GM18511 (cell line): Measurements from ENCODE around the gene SDHAF3.
"Not testable (repeated sequence)": the region's sequence is repeated elsewhere in the genome, so short reads cannot be mapped to it uniquely, and the experiment has no call there.

ENCODE experiments used
- ATAC-seq: cut with Tn5 transposase; IDR thresholded peaks from one replicate; pipeline ENCODE4 v1.9.1; 2021; ENCODE audit warnings: mild to moderate bottlenecking, moderate library complexity; ENCODE audit not compliant: unreplicated experiment

Gene SDHAF3

DNA sequence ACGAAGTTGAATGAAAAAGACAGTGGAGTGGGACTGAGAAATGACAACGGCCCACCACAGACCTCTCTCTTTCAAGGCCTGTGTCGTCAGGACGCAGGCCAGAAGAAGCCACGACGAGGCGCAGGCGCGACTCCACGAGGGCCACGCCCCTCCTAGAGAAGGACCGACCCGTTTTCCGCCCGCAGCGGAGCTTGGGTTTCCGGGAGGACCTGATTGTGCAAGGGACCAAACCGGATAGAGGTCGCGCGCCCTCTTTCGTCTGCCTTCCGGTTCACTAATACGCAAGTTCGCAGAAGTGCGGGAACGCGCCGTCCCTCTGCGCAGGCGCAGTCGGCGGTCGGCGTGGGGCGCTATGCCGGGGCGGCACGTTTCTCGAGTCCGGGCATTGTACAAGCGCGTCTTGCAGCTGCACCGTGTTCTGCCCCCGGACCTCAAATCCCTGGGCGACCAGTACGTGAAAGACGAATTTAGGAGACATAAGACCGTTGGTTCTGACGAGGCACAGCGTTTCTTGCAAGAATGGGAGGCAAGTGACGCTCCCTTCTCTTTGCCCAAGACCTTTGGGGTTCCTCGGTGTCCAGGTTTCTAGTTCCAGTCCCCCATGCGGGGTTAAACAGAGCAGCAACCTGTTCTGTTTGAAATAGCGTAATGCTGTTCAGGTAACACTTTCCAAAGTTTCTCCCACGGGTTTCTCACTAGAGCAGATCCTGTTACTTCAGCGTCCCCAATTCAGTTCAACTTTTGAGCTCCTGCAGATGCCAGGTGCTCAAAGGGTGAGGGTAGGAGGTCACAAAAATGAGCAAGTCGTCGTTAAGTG, at the start of gene SDHAF3:
SDHAF3 (plus strand) TSS at position 327 of the 817 bp plus-strand sequence; CDS start at position 353, 26 bp downstream.
- ATAC-seq = peak; percentile 90

DNA sequence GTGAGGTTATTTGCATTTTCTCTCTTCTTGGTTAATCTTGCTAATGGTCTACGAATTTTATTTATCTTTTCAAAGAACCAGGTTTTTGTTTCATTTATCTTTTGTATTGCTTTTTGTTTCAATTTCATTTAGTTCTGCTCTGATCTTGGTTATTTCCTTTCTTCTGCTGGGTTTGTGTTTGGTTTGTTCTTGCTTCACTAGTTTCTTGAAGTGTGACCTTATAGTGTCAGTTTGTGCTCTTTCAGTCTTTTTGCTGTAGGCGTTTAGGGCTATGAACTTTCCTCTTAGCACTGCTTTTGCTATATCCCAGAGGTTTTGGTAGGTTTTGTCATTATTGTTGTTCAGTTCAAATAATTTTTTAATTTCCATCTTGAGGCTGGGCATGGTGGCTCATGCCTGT, 45.5 kb upstream of the SDHAF3 start:
- ATAC-seq = not testable (repeated sequence)

DNA sequence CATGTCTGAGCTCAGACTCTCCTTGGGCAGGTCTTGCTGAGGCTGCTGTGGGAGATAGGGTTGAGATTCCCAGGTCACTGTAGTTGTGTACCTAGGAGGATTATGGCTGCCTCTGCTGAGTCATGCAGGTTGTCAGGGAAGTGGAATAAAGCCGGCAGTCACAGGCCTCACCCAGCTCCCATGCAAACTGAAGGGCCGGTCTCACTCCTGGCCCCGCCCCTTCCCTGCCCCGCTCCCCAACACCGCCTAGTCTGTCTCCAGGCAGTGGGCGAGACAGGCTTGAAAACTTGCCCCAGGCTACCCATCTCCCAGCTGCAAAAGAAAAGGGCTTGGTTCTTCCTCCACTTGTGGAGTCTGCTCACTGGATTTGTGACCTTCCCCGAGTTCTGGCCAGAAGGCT, 41.6 kb upstream of the SDHAF3 start:
- ATAC-seq = no peak

DNA sequence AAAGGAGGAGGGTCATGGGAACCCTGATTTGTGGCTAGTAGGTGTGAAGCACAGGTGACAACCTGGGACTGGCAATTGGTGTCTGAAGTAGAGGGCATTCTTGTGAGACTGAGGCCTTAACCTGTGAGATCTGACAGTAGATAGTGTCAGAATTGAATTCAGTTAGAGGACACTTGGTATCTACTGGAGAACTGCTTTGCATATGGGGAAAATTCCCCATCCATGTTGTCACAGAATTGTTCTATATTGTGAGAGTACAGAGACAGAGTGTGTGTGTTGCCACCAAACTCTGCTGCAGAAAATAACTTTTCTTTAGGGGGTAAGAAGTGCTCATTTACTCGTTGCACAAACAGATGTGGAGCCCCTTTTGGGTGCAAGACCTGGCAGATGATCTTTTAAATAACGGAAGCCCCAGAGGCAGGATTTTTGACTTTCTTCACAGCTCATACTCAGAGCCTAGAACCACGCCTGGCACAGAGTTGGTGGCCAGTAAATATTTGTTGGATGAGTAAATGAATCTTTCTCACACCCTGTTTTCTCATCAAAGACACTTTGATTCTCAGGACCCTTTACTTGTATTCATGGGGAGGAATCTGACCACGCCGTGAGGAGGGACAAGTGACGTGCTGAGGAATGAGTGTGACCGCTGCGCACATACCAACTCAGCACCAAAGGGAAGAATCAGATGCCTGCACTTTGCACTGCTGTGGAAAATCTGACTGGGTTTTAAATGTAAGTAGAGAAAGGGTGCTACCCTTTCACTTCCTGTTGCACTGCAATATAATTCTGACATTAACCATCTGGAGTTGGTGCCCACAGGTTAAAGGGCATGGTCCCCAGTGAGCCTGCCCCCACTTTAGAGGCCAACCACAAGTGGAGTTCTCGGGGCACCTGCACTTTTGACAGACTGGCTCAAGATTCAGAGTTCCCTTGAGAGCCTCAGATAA, 39.2 kb upstream of the SDHAF3 start:
- peak; percentile 91 for ATAC-seq

DNA sequence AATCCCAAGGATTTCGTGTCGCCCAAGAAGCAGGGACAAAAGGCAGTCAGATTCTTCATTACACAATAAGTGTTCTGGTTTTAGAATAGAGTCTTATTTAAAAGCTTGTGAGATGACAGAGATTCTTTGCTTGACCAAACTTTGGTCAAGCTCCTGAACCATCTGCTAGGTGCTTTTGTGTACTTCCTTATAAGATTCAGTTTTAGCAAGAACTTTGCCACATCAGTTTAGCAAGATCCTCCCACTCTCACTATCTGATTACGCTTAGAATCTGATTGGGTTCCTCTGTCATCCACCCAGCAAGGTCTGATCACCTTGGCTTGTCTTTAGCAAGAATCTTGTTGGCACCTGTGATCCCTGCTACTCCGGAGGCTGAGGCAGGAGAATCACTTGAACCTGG, 38.2 kb upstream of the SDHAF3 start:
- no peak for ATAC-seq

DNA sequence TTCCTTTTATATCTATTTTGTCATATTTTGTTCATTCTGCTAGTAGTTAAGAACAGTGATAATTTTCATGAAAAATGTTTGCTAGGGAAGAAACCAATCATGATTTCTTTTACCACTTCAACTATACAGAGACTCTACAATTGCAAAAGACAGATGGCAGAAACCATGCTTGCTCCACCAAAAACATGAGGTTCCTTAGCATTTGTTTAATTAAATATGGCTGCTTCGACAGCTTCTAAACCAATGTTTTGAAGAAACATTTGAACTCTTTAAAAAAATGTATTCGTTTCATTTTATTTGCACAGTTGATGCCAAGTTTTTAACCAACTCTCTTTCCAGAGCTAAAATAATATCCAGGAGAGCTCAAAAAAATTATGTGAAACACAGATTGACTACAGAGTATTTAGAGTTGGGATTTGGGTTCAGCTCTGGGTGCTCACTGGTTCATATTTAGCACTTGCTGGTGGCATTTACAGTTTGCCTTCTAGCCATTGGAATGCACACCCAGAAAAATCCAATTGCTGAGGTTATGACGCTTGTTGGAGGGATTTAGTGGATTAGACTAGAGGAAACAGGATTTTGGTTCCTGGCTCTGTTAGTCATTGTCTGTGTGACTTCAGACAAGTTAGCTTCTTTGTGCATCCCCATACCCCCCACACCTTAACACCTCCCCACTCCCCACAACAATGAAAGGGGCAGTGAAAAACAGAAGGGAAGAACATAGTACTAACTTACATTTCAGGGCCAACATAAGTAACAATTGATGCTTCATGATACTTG, 35.8 kb upstream of the SDHAF3 start:
- no peak for ATAC-seq

DNA sequence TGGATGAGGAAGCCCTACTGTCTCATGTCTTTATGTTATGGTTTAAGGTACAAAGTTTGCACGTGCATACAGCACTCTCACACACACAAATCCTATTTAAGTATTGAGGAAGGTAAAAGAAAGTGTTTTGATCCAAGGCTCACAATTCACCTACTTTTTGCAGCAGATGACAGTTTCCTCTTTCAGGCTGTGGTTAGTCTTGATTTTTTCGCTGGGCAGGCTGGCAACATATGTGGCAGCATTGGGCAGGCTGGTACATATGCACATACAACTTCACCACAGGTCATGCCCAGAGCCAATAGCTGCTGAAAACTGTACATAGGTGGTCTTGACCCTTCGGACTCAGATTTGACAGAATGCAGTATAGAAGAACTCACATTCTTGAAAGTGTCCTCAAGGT, 29.1 kb upstream of the SDHAF3 start:
- no peak for ATAC-seq

DNA sequence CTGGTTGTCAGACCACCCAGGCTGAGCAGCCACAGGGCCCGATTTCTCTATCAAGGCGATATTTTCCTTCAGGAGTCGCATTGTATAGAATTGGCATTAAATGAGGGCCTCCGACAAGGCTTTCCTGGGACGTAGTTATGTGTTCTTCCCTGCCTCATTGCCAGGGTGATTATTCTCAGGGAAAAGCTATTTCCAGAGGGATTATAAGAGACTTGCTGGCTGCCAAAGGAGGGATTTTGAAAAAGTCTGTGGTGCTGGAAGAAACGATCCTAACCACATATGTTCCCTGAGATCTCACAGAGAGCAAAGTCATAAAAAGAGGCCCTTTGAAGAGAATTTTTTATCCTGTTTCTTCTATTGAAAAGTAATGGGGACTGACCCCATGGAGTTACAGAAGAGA, 27.7 kb upstream of the SDHAF3 start:
- no peak for ATAC-seq

DNA sequence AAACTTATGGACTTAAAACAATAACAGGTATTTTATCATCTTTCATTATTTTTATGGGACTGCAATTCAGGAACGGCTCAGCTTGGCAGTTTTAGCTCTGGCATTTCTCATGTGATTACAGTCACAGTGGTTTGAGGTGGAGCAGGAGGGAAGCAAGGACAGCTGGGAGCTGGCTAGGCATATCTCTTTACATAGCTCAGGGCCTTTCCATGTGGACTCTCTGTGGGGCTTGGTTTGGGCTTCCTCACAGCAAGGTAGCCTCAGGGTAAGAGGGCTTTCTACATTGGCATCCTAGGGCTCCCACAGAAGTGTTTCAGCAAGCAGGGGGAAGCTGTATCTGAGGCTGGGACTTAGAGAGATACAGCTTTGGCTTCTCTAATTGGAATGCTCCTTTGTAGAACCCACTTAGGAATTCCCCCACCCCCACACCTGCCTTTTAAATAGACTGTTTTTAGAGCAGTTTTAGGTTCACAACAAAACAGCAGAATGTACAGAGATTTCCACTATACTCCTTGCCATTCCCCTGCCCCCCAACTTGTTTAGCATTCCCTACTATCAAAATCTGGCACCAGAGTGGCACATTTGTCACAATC, 26.6 kb upstream of the SDHAF3 start:
- ATAC-seq = no peak

DNA sequence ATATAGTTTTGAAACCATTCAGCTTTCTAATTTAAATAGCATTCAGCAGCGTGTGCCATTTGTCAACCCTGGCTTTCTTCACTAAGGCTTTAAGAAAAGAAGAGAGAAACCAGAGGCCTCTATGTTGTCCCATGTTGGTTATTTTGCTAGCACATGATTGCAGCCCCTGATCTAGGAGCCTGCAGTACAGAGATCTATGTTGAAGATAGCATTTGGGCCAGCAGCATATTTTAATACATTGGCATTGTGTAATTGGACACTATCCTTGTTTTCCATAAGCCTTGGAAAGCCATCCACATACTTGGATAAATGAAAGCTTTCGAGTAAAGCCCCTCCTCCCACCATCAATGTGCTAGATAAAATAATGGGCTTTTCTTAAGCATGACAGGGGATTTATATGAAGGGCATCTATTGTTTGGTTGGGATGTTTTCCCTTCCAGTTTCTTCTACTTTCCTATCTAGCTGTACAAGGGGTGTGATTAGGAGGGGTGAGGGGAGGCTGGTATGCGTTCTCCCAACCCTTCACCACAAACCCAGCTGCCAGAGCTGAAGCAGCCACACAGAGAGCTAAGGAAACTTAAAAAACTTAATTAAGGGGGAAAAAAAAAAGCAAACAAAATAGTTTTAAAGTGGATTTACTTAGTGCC, 23.1 kb upstream of the SDHAF3 start:
- no peak for ATAC-seq

DNA sequence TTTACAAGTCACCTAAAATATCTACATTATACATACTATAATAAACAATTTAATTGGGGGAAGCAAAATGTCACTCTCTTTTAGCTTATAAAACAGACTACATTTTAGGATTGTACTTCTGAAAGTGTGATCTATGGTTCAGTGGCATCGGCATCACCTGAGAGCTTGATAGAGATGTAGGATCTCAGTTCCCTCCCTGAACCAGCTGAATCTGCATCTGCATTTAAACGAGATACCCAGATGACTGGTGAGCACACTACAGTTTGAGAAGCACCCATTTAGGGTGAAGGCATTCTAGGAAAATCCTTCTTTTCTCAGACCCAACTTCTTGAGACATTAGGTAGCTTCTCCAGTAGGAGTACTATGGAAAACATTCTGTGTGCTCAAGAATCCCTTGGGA, 21.5 kb upstream of the SDHAF3 start:
- ATAC-seq = no peak

DNA sequence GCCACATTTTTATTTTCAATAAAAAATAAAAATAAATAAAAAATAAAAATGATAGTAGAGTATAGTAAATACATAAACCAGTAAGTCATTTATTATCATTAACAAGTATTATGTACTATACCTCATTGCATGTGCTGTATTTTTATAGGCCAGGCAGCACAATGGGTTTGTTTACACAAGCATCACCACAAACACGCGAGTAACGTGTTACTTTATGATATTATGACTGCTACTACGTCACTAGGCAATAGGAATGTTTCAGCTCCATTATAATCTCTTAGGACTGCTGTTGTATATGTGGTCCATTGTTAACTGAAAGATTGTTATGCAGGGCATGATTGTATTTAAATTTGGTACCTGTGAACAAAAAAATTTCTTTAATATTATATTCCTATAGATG, 20.8 kb upstream of the SDHAF3 start:
- no peak for ATAC-seq

DNA sequence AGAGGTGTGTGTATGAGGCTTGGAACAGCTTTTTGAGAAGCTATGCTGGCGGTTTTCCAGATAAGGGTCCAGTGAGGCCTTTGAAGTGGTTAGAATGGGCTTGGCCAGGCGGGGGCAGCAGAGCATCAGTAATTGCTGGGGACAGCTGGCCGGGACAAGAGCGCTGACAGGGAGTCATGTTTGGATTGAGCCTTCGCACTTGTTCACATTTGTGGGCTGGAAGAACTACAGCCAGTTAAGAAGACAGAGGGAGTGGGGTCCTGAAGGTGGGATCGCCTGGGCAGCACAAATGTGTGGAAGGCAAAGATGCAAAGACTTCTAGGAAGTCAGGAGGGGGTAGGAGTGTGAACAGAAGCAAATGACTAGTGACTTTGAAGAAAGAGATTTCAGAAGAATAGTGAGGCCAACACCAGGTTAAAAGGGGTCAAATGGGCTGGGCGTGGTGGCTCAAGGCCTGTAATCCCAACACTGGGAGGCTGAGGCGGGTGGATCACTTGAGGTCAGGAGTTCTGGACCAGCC, 12.7 kb upstream of the SDHAF3 start:
- ATAC-seq = peak; percentile 98

DNA sequence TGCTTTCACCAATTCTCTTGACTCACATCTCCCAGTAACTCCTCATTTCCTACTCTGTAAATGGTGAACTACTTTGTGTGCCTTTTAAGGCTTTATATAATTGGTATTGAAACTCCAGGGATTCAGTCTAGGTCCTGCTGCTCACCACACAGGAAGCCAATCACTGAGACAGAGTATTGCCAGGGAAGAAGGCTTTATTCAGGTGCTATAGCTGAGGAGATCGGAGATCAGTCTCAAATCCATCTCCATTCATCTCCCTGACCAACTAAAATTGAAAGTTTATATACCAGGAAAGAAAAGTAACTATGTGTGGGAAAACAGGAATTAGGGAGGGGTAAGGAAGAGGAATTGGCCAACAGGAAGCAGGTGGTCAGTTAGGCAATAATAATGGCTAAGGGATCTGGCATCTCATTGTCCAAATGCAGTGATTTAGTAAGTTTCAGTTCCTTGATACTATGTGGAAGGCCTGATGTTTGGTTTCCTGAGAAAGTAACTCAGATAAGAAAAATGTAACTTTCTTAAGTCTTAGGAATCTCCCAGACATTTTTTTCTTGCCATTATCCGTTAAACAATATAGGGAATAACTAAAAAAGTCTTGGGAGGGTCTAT, 10.2 kb upstream of the SDHAF3 start:
- no peak for ATAC-seq

DNA sequence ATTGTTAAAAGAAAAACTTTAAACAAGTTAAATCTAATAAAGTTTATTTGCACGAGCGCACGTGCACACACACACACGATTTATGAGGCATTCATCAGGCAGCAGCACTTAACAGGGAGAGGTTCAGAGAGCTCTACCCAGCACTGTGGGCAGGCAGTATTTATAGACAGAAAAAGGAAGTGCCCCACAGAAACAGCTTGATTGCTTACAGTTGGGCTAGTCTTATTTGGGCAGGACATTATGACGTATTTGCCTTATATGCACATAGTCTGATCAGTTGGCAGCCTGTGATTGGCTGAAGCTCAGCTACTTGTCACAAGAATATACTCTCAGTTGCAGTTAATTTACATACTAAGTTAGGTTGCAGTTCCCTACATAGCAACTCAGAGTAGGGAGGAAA, 1.2 kb upstream of the SDHAF3 start:
- ATAC-seq = no peak

DNA sequence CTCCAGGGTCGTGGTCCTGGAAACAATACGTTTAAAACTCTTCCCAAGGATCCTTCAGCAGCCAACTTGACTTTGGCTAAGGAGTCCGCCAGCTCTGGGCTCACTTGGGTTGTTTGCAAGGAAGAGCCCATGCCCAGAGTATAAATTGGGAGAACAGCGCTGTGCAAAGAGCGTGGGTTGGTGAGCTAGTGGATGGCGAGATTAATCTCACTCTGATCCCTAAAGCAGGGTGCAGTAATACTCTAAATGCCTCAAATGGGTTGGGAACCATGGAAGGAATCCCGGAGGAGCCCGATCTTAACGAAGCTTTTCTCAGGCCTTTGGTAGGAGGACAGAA, 495 bp upstream of the SDHAF3 start:
- ATAC-seq = peak; percentile 0

DNA sequence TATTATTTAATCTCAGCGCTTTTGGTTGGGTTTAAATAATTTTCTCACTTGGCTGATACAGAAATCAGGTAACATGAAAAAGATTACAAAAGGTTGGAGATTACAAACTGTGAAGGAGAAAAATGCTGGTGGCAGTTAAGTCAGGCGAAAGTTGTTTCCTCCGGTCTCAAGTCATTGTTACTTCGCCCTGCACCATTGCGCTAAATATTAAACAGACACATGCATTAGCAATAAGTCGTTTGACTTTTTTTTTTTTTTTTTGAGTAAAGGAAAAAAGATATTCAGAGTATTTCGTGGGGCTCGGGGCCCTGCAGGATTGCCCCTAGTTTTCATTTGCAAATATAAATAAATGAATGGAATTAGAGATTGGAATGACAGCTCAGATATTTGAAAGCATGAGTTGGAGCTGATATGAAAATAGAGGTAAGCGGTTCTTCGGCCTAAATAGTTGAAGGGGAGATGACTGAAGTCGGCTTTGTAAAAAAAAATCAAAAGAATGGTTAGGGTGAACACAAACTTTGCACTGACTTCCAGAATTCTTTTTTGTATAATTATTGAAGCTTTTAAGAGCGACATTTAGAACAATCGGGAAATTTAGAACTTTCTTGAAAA, 914 bp downstream of the SDHAF3 start:
- no peak for ATAC-seq

DNA sequence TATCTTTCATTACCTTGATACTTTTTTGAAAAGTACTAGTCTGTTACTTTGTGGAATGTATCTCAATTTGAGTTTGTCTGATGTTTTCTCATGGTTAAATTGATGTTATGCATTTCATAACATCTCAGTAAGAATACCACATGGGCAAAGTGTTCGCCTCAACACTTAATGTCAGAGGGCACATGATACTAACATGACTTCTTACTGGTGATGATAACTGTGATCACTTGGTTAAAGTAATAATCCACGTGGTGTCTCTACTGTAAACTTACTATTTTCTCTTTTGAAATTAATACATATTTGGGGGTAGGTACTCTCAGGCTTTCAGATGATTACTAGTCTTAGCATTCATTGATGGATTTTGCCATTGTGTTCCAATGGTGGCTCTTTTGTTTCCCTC, 2.2 kb downstream of the SDHAF3 start:
- ATAC-seq = no peak

DNA sequence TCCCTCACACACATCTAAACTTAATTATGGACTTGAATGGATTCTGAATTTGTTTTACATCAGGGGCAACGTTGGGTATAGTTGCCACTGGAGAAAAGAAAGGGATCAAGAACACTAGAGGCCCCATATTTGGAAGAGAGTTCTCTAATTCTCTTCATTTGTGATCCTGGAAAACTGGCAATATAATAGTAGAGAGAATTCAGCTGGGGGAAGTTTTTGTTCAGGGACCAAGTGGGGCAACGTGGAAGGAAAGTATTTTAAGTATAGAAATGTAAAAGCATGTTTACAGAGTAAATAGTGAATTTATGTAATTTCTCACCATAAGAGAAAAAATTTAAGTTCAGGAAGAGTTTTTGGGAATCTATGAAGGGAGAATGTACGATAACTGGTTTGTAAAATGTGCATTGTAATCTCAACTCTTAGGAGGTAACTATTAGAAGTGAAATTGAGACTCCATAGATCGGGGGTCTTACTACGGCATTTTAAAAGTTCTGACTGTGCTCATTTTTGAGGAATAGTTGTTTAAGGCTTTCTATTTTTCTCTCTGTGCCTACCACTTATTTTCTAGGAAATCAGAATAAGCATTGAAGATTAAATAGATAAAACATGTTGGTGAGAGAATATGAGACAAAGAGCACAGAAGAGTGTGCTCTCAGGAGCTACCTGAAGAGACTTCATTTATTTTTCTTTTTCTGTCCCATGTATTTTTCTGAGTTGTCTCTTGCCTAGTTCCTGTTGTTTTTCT, 3.4 kb downstream of the SDHAF3 start:
- ATAC-seq = no peak
